Activated T-helper 1 cell treated with anti-CD3 and anti-CD28 coated beads, Interleukin-12 subunit alpha, Interleukin-12 subunit beta, Interleukin-2, Interleukin-4 antibody, amounts not matched to agents 30 ng/mL and 10 ng/mL and 1 ng/mL, durations not matched to agents 14 hours and 24 hours and 36 hours (primary cell): ENCODE results near the gene RHOV. TPM values are rescaled to one million over a fixed set of nuclear protein-coding genes. Genes with fewer than 3 reads are reported as not detected.

ENCODE experiments used
- DNase-seq: peaks from one replicate; pipeline ENCODE4 v3.0.0; 2021; ENCODE audit warnings: low spot score
- H3K27ac Mint-ChIP-seq: one replicate; pipeline ENCODE4 v1.8.0; 2021; ENCODE audit warnings: mild to moderate bottlenecking, mixed read lengths
- H3K27me3 Mint-ChIP-seq: one replicate; pipeline ENCODE4 v1.8.0; 2022; ENCODE audit warnings: mild to moderate bottlenecking, moderate library complexity, mixed read lengths; ENCODE audit not compliant: insufficient read depth
- H3K36me3 Mint-ChIP-seq: one replicate; pipeline ENCODE4 v1.8.0; 2021; ENCODE audit warnings: low read depth, mixed read lengths
- H3K4me1 Mint-ChIP-seq: one replicate; pipeline ENCODE4 v1.8.0; 2021; ENCODE audit warnings: low read depth, mixed read lengths
- H3K4me3 Mint-ChIP-seq: one replicate; pipeline ENCODE4 v1.8.0; 2021; ENCODE audit warnings: mild to moderate bottlenecking, moderate library complexity, mixed read lengths
- H3K9me3 Mint-ChIP-seq: one replicate; pipeline ENCODE4 v1.8.0; 2021; ENCODE audit warnings: mixed read lengths
- intact Hi-C: fragments of 100-400 bp; cut with micrococcal nuclease; formaldehyde crosslinking; loops from one replicate; pipeline ENCODE4 v1.15.1; 2024
- total RNA-seq: library from RNA; stranded (reverse); gene quantifications from 2 replicates; pipeline ENCODE4 v1.2.3, GENCODE V29; 2022

Gene RHOV
- total RNA-seq: 1.3 and 1.6 TPM in 2 replicates

- H3K36me3 Mint-ChIP-seq: no peaks in the 10 kb centered on the region
- H3K27ac Mint-ChIP-seq: peak within 1 kb of the TSS; percentile 68
- peaks cover 7% of the 10 kb centered on the region for H3K27me3 Mint-ChIP-seq
- intact Hi-C loops: loop anchor here (1.0 kb wide), 1 partner anchor 17 kb away; no protein-coding TSS in a partner anchor
- H3K9me3 Mint-ChIP-seq: no peaks in the 10 kb centered on the region
- peak; percentile 58 for DNase-seq
- H3K4me1 Mint-ChIP-seq: peaks cover 34% of the 10 kb centered on the region
- H3K4me3 Mint-ChIP-seq: peak within 1 kb of the TSS; percentile 88
Observed at GRCh38 chr15:40873694-40874561, at the start of gene RHOV. RHOV (minus strand) TSS chr15:40874234; CDS start chr15:40874139, 95 bp downstream.

- Mint-ChIP-seq H3K27me3 (peaks cover 34% of the 10 kb centered on the region), H3K4me3 (no peak overlapping the region), H3K27ac (no peak overlapping the region), H3K9me3 (no peaks in the 10 kb centered on the region), H3K36me3 (no peaks in the 10 kb centered on the region), H3K4me1 (peaks cover 14% of the 10 kb centered on the region)
- intact Hi-C loops: loop anchor here (10.0 kb wide), 1 partner anchor 571 kb away; the partner anchor contains the start of gene ITPKA
- no peak for DNase-seq
Observed at GRCh38 chr15:40923551-40923950, 49.5 kb upstream of the RHOV start.

GRCh38 chr15:40922608-40923005 lies 48.6 kb upstream of the RHOV start:
- Mint-ChIP-seq H3K36me3 (no peaks in the 10 kb centered on the region), H3K27ac (no peak overlapping the region), H3K4me3 (no peak overlapping the region), H3K4me1 (peaks cover 12% of the 10 kb centered on the region), H3K27me3 (peaks cover 33% of the 10 kb centered on the region), H3K9me3 (no peaks in the 10 kb centered on the region)
- intact Hi-C loops: loop anchor here (10.0 kb wide), 1 partner anchor 572 kb away; the partner anchor contains the start of gene ITPKA
- DNase-seq: no peak

GRCh38 chr15:40921949-40922607 lies 48.0 kb upstream of the RHOV start:
- Mint-ChIP-seq H3K9me3 (no peaks in the 10 kb centered on the region), H3K27me3 (peaks cover 31% of the 10 kb centered on the region), H3K4me3 (no peak overlapping the region), H3K4me1 (peaks cover 9% of the 10 kb centered on the region), H3K36me3 (no peaks in the 10 kb centered on the region), H3K27ac (no peak overlapping the region)
- intact Hi-C loops: loop anchor here (10.0 kb wide), 1 partner anchor 573 kb away; the partner anchor contains the start of gene ITPKA
- DNase-seq: no peak

- Mint-ChIP-seq H3K9me3 (no peaks in the 10 kb centered on the region), H3K36me3 (no peaks in the 10 kb centered on the region), H3K27me3 (peaks cover 9% of the 10 kb centered on the region), H3K27ac (no peak overlapping the region), H3K4me1 (no peaks in the 10 kb centered on the region), H3K4me3 (no peak overlapping the region)
- no peak for DNase-seq
- intact Hi-C loops: no loop called here
Observed at GRCh38 chr15:40918799-40919392, 44.9 kb upstream of the RHOV start.

- no peak overlapping the region for H3K4me3 Mint-ChIP-seq
- H3K4me1 Mint-ChIP-seq: no peaks in the 10 kb centered on the region
- DNase-seq: no peak
- H3K27ac Mint-ChIP-seq: no peak overlapping the region
- H3K36me3 Mint-ChIP-seq: no peaks in the 10 kb centered on the region
- peaks cover 6% of the 10 kb centered on the region for H3K27me3 Mint-ChIP-seq
- intact Hi-C loops: no loop called here
- no peaks in the 10 kb centered on the region for H3K9me3 Mint-ChIP-seq
Observed at GRCh38 chr15:40918146-40918798, 44.2 kb upstream of the RHOV start.

GRCh38 chr15:40917585-40917984 lies 43.6 kb upstream of the RHOV start:
- Mint-ChIP-seq H3K4me1 (no peaks in the 10 kb centered on the region), H3K4me3 (no peak overlapping the region), H3K9me3 (no peaks in the 10 kb centered on the region), H3K36me3 (no peaks in the 10 kb centered on the region), H3K27ac (no peak overlapping the region), H3K27me3 (peaks cover 5% of the 10 kb centered on the region)
- no peak for DNase-seq
- intact Hi-C loops: no loop called here

GRCh38 chr15:40915679-40916078 lies 41.6 kb upstream of the RHOV start:
- Mint-ChIP-seq H3K27me3 (peaks cover 3% of the 10 kb centered on the region), H3K4me3 (no peak overlapping the region), H3K4me1 (no peaks in the 10 kb centered on the region), H3K27ac (no peak overlapping the region), H3K9me3 (no peaks in the 10 kb centered on the region), H3K36me3 (no peaks in the 10 kb centered on the region)
- intact Hi-C loops: no loop called here
- no peak for DNase-seq

GRCh38 chr15:40915116-40915661 lies 41.2 kb upstream of the RHOV start:
- Mint-ChIP-seq H3K9me3 (no peaks in the 10 kb centered on the region), H3K27me3 (peaks cover 2% of the 10 kb centered on the region), H3K4me3 (no peak overlapping the region), H3K27ac (no peak overlapping the region), H3K4me1 (no peaks in the 10 kb centered on the region), H3K36me3 (no peaks in the 10 kb centered on the region)
- no peak for DNase-seq
- intact Hi-C loops: no loop called here

GRCh38 chr15:40914486-40914885 lies 40.5 kb upstream of the RHOV start:
- intact Hi-C loops: no loop called here
- no peak overlapping the region for H3K4me3 Mint-ChIP-seq
- H3K27ac Mint-ChIP-seq: no peak overlapping the region
- no peaks in the 10 kb centered on the region for H3K4me1 Mint-ChIP-seq
- H3K27me3 Mint-ChIP-seq: peaks cover under 1% of the 10 kb centered on the region
- no peaks in the 10 kb centered on the region for H3K36me3 Mint-ChIP-seq
- H3K9me3 Mint-ChIP-seq: no peaks in the 10 kb centered on the region
- DNase-seq: no peak

GRCh38 chr15:40914013-40914412 lies 40.0 kb upstream of the RHOV start:
- no peaks in the 10 kb centered on the region for H3K9me3 Mint-ChIP-seq

GRCh38 chr15:40912478-40912877 lies 38.4 kb upstream of the RHOV start:
- Mint-ChIP-seq H3K4me3 (no peak overlapping the region), H3K36me3 (no peaks in the 10 kb centered on the region), H3K27ac (no peak overlapping the region), H3K9me3 (no peaks in the 10 kb centered on the region), H3K4me1 (peaks cover 1% of the 10 kb centered on the region), H3K27me3 (no peaks in the 10 kb centered on the region)
- DNase-seq: no peak
- intact Hi-C loops: no loop called here

More at GRCh38 chr15:40914013-40914412, 40.0 kb upstream of the RHOV start:
- no peaks in the 10 kb centered on the region for H3K36me3 Mint-ChIP-seq
- no peak for DNase-seq
- intact Hi-C loops: no loop called here
- no peak overlapping the region for H3K27ac Mint-ChIP-seq
- no peaks in the 10 kb centered on the region for H3K27me3 Mint-ChIP-seq
- H3K4me3 Mint-ChIP-seq: no peak overlapping the region
- H3K4me1 Mint-ChIP-seq: no peaks in the 10 kb centered on the region
